Measurements from ENCODE around the gene SATB2. TPM values are rescaled to one million over a fixed set of nuclear protein-coding genes. Genes with fewer than 3 reads are reported as not detected.

The SATB2 gene
- total RNA-seq, 1 donor from 2014 or later: 1.2 TPM

DNA sequence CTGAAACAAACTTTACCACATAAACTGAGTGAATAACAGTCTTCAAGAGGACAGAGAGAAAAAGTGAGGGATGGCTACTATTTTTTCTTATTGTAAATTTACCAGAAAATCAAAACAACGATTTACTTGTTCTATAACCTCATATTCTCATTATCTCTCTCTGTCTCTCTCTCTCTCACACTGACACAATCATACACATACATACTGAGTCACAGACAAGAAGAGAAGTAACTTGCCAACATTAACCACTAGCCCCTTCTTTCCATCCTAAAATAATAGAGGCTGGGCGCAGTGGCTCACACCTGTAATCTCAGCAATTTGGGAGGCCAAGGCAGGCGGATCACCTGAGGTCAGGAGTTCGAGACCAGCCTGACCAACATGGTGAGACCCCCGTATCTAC is 18.2 kb downstream of the SATB2 start:
- intact Hi-C loops (cut with DNase I): no loop called here
- H3K9me3 ChIP-seq: no peaks in the 10 kb centered on the region
- DNase-seq (ENCODE audit: low spot score in 2 of 2): no peak
- no peak overlapping the region for H3K4me3 ChIP-seq
- no peaks in the 10 kb centered on the region for H3K36me3 ChIP-seq
- no peak overlapping the region for H3K27ac ChIP-seq
- no peaks in the 10 kb centered on the region for H3K27me3 ChIP-seq
- H3K4me1 ChIP-seq: no peaks in the 10 kb centered on the region
- TF ChIP-seq, protein P1, sequence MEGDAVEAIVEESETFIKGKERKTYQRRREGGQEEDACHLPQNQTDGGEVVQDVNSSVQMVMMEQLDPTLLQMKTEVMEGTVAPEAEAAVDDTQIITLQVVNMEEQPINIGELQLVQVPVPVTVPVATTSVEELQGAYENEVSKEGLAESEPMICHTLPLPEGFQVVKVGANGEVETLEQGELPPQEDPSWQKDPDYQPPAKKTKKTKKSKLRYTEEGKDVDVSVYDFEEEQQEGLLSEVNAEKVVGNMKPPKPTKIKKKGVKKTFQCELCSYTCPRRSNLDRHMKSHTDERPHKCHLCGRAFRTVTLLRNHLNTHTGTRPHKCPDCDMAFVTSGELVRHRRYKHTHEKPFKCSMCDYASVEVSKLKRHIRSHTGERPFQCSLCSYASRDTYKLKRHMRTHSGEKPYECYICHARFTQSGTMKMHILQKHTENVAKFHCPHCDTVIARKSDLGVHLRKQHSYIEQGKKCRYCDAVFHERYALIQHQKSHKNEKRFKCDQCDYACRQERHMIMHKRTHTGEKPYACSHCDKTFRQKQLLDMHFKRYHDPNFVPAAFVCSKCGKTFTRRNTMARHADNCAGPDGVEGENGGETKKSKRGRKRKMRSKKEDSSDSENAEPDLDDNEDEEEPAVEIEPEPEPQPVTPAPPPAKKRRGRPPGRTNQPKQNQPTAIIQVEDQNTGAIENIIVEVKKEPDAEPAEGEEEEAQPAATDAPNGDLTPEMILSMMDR (IDR thresholded peaks at IDR 0.05): no peak

- intact Hi-C loops (cut with DNase I): no loop called here
These were observed 18.7 kb downstream of the SATB2 start for GRCh38 chr2:199439066-199439465.

DNA sequence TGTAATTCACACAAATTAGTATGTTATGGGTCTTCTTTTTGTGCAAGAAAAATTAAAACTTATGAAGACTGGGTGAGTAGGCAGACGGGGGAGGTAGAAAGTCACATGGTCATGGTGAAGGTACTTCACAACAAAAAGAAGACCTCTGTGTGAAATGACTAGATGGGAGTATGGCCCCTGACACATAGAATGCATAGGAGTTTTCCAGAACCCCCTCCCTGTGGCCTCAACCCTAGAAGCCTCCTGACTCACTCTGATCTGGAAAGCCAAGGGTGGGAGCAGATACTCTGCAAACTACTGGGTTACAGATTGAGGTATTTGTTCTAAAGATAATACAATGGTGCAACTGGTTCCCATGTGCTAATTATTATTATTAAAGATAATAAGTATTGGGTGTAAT is 23.2 kb downstream of the SATB2 start:
- intact Hi-C loops (cut with DNase I): no loop called here
- no peaks in the 10 kb centered on the region for H3K9me3 ChIP-seq

More at GRCh38 chr2:199439066-199439465, 18.7 kb downstream of the SATB2 start:
- Histone ChIP-seq H3K4me3 (no peak overlapping the region), H3K27me3 (no peaks in the 10 kb centered on the region), H3K4me1 (no peaks in the 10 kb centered on the region), H3K36me3 (no peaks in the 10 kb centered on the region), H3K27ac (no peak overlapping the region), H3K9me3 (no peaks in the 10 kb centered on the region)
- DNase-seq (ENCODE audit: low spot score in 2 of 2): no peak
- TF ChIP-seq, protein P1 (IDR thresholded peaks at IDR 0.05): no peak

DNA sequence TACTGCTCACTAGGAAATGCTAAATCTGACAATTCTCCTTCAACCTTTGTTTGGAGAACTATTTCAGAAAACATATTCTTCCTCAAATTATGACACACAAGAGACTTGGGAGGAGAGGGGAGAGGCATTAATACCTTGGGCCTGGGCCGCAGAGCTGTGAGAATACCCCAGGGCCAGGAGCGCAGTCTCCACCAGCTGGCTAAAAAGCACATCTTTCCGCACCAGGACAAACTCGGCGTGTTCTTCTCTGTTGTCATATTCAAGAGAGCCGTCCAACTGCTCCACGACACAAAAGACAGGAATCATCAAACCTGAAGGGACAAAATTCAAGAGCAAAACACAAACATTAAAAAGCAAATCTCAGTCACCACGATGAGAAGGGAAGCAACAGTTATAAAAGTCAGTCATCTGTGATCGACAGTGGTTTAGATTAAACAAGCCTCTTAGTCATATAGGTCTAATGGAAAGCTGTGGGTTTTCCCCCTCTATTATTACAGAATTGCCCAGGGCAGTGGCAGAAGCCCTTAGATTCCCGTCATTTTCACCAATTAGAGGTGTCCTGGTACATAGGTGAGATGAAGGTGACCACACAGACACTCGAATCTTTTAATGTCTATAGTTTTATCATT is 24.4 kb downstream of the SATB2 start:
- no peak overlapping the region for H3K4me3 ChIP-seq
- TF ChIP-seq, protein P1 (IDR thresholded peaks at IDR 0.05): no peak
- H3K36me3 ChIP-seq: peaks cover 0 to 3% of the 10 kb centered on the region in 2 donors
- H3K9me3 ChIP-seq: no peaks in the 10 kb centered on the region
- intact Hi-C loops (cut with DNase I): no loop called here
- H3K4me1 ChIP-seq: no peaks in the 10 kb centered on the region
- DNase-seq (ENCODE audit: low spot score in 2 of 2): no peak
- no peak overlapping the region for H3K27ac ChIP-seq
- no peaks in the 10 kb centered on the region for H3K27me3 ChIP-seq

More for the DNA sequence above, 23.2 kb downstream of the SATB2 start:
- Histone ChIP-seq H3K4me3 (no peak overlapping the region), H3K27ac (no peak overlapping the region), H3K4me1 (no peaks in the 10 kb centered on the region), H3K36me3 (peaks cover 0 to 3% of the 10 kb centered on the region in 2 donors), H3K27me3 (no peaks in the 10 kb centered on the region)
- TF ChIP-seq, protein P1 (IDR thresholded peaks at IDR 0.05): no peak
- DNase-seq (ENCODE audit: low spot score in 2 of 2): no peak

- intact Hi-C loops (cut with DNase I): no loop called here
- Histone ChIP-seq H3K4me1 (no peaks in the 10 kb centered on the region), H3K36me3 (peaks cover 0 to 3% of the 10 kb centered on the region in 2 donors), H3K4me3 (no peak overlapping the region), H3K27me3 (no peaks in the 10 kb centered on the region), H3K27ac (no peak overlapping the region), H3K9me3 (no peaks in the 10 kb centered on the region)
- DNase-seq (ENCODE audit: low spot score in 2 of 2): no peak
- TF ChIP-seq, protein P1 (IDR thresholded peaks at IDR 0.05): no peak
These were observed 26.0 kb downstream of the SATB2 start for GRCh38 chr2:199431746-199432213.

Measured in ascending aorta (tissue), 2 donors.